Endothelial cell of hepatic sinusoid (primary cell): Measurements from ENCODE around the gene SRGAP2B.
"Not testable (repeated sequence)": the region's sequence is repeated elsewhere in the genome, so short reads cannot be mapped to it uniquely, and the experiment has no call there.

ENCODE experiments used
- in situ Hi-C: cut with HindIII; loops from 2 replicates; pipeline ENCODE4 v1.10.0; 2017; ENCODE audit warnings: low sequenced_read_pairs

The SRGAP2B gene

GRCh38 chr1:145047553-145047952, 47.6 kb downstream of the SRGAP2B start:
- in situ Hi-C loops, result not testable (repeated sequence)

GRCh38 chr1:145045571-145046273, 49.4 kb downstream of the SRGAP2B start:
- in situ Hi-C loops, result not testable (repeated sequence)

- in situ Hi-C loops, result not testable (repeated sequence)
Observed at GRCh38 chr1:145041519-145041918, 53.6 kb downstream of the SRGAP2B start.

GRCh38 chr1:145036019-145036418, 59.1 kb downstream of the SRGAP2B start:
- in situ Hi-C loops, result not testable (repeated sequence)

GRCh38 chr1:145033523-145033922, 61.6 kb downstream of the SRGAP2B start:
- in situ Hi-C loops, result not testable (repeated sequence)

GRCh38 chr1:145027251-145027650, 67.9 kb downstream of the SRGAP2B start:
- in situ Hi-C loops, result not testable (repeated sequence)

- in situ Hi-C loops, result not testable (repeated sequence)
Observed at GRCh38 chr1:145025286-145025685, 69.8 kb downstream of the SRGAP2B start.

- in situ Hi-C loops, result not testable (repeated sequence)
Observed at GRCh38 chr1:145022259-145022658, 72.9 kb downstream of the SRGAP2B start.

GRCh38 chr1:145021749-145022148, 73.4 kb downstream of the SRGAP2B start:
- in situ Hi-C loops, result not testable (repeated sequence)

GRCh38 chr1:145019709-145020108, 75.4 kb downstream of the SRGAP2B start:
- in situ Hi-C loops, result not testable (repeated sequence)

GRCh38 chr1:145017725-145018124, 77.4 kb downstream of the SRGAP2B start:
- in situ Hi-C loops, result not testable (repeated sequence)

- in situ Hi-C loops, result not testable (repeated sequence)
Observed at GRCh38 chr1:145016492-145016862, 78.7 kb downstream of the SRGAP2B start.

- in situ Hi-C loops, result not testable (repeated sequence)
Observed at GRCh38 chr1:145015744-145016491, 79.2 kb downstream of the SRGAP2B start.

- in situ Hi-C loops, result not testable (repeated sequence)
Observed at GRCh38 chr1:145013353-145013752, 81.8 kb downstream of the SRGAP2B start.

- in situ Hi-C loops, result not testable (repeated sequence)
Observed at GRCh38 chr1:145011811-145012210, 83.3 kb downstream of the SRGAP2B start.

- in situ Hi-C loops, result not testable (repeated sequence)
Observed at GRCh38 chr1:145010580-145010979, 84.5 kb downstream of the SRGAP2B start.

GRCh38 chr1:145009928-145010327, 85.2 kb downstream of the SRGAP2B start:
- in situ Hi-C loops, result not testable (repeated sequence)

GRCh38 chr1:145008388-145008787, 86.7 kb downstream of the SRGAP2B start:
- in situ Hi-C loops, result not testable (repeated sequence)

GRCh38 chr1:145005142-145005541, 90.0 kb downstream of the SRGAP2B start:
- in situ Hi-C loops, result not testable (repeated sequence)

- in situ Hi-C loops, result not testable (repeated sequence)
Observed at GRCh38 chr1:145001381-145001780, 93.7 kb downstream of the SRGAP2B start.

- in situ Hi-C loops, result not testable (repeated sequence)
Observed at GRCh38 chr1:145000743-145001326, 94.3 kb downstream of the SRGAP2B start.
